ENCODE results near the gene SLC16A11. TPM values are rescaled to one million over a fixed set of nuclear protein-coding genes. Genes with fewer than 3 reads are reported as not detected.

Gene SLC16A11
- total and polyA plus RNA-seq, 9 donors = 0.04 to 0.37 (median 0.14) TPM; not detected in 1

DNA sequence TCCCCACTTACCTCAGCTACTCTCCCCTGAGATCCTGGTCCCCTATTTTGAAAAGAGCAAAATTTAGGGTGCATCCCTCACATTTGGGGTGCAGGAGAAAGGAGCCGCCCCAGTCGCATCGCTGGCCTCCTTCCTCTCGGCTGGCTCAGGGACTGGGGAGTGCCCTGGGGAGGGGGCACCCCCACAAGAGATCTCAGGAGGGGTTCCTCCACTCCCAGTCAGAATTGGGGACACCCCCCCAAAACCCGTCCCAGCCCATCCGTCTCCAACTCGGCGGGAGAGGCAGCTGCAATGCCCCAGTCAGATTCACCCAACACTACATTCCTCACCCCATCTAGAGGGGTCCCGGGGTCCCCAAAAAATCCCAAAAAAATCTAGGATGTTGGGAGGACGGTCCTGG, 24.5 kb downstream of the SLC16A11 start:
- no peak for DNase-seq
- Histone ChIP-seq H3K27me3 (ENCODE audit: control insufficient read depth, insufficient read depth, low read length) (peaks cover 34% of the 10 kb centered on the region), H3K27ac (ENCODE audit: low read length) (no peak overlapping the region), H3K9me3 (replicated peaks; ENCODE audit: control insufficient read depth, low read depth, low read length) (no peaks in the 10 kb centered on the region), H3K4me1 (ENCODE audit: control insufficient read depth, insufficient read depth, low read length) (peaks cover 50% of the 10 kb centered on the region), H3K4me3 (ENCODE audit: low read length) (peak overlapping the region; percentile 65), H3K36me3 (ENCODE audit: control insufficient read depth, insufficient read depth, low read length) (peaks cover 12% of the 10 kb centered on the region)
- WGBS (ENCODE audit: insufficient coverage) = 14% methylated on average over 2 of the region's 10 CpGs

- 83% methylated on average over 8 of the region's 10 CpGs for WGBS (ENCODE audit: insufficient coverage)
These were observed 25.4 kb downstream of the SLC16A11 start for GRCh38 chr17:7018331-7018964.

GRCh38 chr17:7017827-7018200, 26.1 kb downstream of the SLC16A11 start:
- peaks cover 12% of the 10 kb centered on the region for H3K36me3 ChIP-seq (ENCODE audit: control insufficient read depth, insufficient read depth, low read length)
- no peak for DNase-seq
- H3K9me3 ChIP-seq (replicated peaks; ENCODE audit: control insufficient read depth, low read depth, low read length) = no peaks in the 10 kb centered on the region
- H3K27me3 ChIP-seq (ENCODE audit: control insufficient read depth, insufficient read depth, low read length) = peaks cover 18% of the 10 kb centered on the region
- peaks cover 56% of the 10 kb centered on the region for H3K4me1 ChIP-seq (ENCODE audit: control insufficient read depth, insufficient read depth, low read length)
- no CpG with 5 or more reads among the region's 12 CpGs for WGBS (ENCODE audit: insufficient coverage)
- H3K27ac ChIP-seq (ENCODE audit: low read length) = no peak overlapping the region
- no peak overlapping the region for H3K4me3 ChIP-seq (ENCODE audit: low read length)

More at GRCh38 chr17:7018331-7018964, 25.4 kb downstream of the SLC16A11 start:
- H3K36me3 ChIP-seq (ENCODE audit: control insufficient read depth, insufficient read depth, low read length) = peaks cover 12% of the 10 kb centered on the region
- DNase-seq = no peak
- peaks cover 57% of the 10 kb centered on the region for H3K4me1 ChIP-seq (ENCODE audit: control insufficient read depth, insufficient read depth, low read length)
- H3K27me3 ChIP-seq (ENCODE audit: control insufficient read depth, insufficient read depth, low read length) = peaks cover 25% of the 10 kb centered on the region
- peak overlapping the region; percentile 65 for H3K4me3 ChIP-seq (ENCODE audit: low read length)
- H3K27ac ChIP-seq (ENCODE audit: low read length) = no peak overlapping the region
- H3K9me3 ChIP-seq (replicated peaks; ENCODE audit: control insufficient read depth, low read depth, low read length) = no peaks in the 10 kb centered on the region

DNA sequence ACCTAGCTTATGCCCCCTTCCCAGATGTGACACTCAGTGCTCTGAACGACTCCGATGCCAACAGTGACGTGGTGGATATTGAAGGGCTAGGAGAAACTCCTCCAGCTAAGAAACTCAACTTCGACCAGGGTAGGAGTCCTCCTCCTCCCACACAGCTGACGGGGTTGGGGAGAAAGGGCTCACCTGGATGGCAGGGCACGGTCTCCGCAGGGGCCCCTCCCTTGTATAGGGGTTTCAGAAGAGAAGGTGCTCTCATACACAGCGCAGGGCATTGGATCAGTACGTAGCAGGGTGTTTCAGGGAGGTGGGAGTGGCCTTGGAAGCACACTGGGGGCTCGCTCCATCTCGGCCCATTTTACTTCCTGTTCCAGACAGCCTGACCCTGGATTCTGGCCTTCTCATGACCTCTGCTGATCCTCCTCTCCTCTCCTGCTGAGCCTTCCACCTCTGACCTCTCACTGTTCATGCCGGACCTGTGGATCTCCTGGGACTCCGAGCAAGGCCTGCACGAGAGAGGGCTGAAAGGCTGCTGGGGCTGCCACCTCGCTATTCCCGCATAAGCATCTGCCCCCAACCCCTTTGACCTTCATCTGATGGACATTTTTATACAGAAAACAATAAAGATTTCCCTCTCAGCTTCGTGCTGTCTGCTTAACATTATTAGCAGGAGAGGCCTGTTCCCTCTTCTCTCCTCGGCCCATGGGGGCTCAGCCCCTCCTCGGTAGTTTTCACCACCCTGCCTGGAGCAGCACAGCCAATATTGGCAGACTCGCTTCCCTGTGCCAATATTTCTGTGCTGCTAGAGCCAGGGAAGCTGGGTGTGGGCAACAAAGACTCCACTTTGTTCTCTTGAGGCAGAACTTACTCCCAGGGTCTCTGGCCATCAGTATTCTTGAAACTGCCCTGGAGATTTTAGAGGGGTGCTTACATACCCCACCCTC, 26.7 kb downstream of the SLC16A11 start:
- Histone ChIP-seq H3K9me3 (replicated peaks; ENCODE audit: control insufficient read depth, low read depth, low read length) (no peaks in the 10 kb centered on the region), H3K4me1 (ENCODE audit: control insufficient read depth, insufficient read depth, low read length) (peaks cover 56% of the 10 kb centered on the region), H3K36me3 (ENCODE audit: control insufficient read depth, insufficient read depth, low read length) (peaks cover 12% of the 10 kb centered on the region), H3K4me3 (ENCODE audit: low read length) (no peak overlapping the region), H3K27ac (ENCODE audit: low read length) (no peak overlapping the region), H3K27me3 (ENCODE audit: control insufficient read depth, insufficient read depth, low read length) (peaks cover 12% of the 10 kb centered on the region)
- WGBS (ENCODE audit: insufficient coverage) = 49% methylated on average over 11 of the region's 20 CpGs
- DNase-seq = no peak

DNA sequence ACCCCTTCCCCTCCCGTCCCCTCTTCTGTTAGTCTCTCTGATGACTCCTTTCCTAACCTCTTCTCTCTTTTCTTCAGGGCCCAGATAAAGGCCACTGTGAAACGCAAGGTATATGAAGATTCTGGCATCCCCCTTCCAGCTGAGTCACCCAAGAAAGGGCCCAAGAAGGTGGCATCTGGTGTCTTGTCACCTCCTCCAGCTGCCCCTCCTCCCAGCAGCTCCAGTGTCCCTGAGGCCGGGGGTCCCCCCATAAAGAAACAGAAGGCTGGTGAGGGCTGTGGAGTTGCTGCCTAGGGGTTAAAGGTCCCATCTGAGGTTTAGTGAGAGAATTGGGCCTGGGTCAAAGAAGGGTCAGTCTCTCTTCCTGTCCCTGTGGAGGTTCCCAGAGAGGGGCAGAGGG, 27.5 kb downstream of the SLC16A11 start:
- peaks cover 5% of the 10 kb centered on the region for H3K27me3 ChIP-seq (ENCODE audit: control insufficient read depth, insufficient read depth, low read length)
- H3K9me3 ChIP-seq (replicated peaks; ENCODE audit: control insufficient read depth, low read depth, low read length) = no peaks in the 10 kb centered on the region
- WGBS (ENCODE audit: insufficient coverage) = 89% methylated on average over 1 of the region's 3 CpGs
- no peak overlapping the region for H3K4me3 ChIP-seq (ENCODE audit: low read length)
- H3K4me1 ChIP-seq (ENCODE audit: control insufficient read depth, insufficient read depth, low read length) = peaks cover 55% of the 10 kb centered on the region
- H3K36me3 ChIP-seq (ENCODE audit: control insufficient read depth, insufficient read depth, low read length) = peaks cover 12% of the 10 kb centered on the region
- no peak for DNase-seq
- H3K27ac ChIP-seq (ENCODE audit: low read length) = peak overlapping the region; percentile 100

- Histone ChIP-seq H3K36me3 (ENCODE audit: control insufficient read depth, insufficient read depth, low read length) (peaks cover 12% of the 10 kb centered on the region), H3K9me3 (replicated peaks; ENCODE audit: control insufficient read depth, low read depth, low read length) (no peaks in the 10 kb centered on the region), H3K4me1 (ENCODE audit: control insufficient read depth, insufficient read depth, low read length) (peaks cover 52% of the 10 kb centered on the region), H3K27ac (ENCODE audit: low read length) (peak overlapping the region; percentile 100), H3K4me3 (ENCODE audit: low read length) (peak overlapping the region; percentile 90), H3K27me3 (ENCODE audit: control insufficient read depth, insufficient read depth, low read length) (no peaks in the 10 kb centered on the region)
- WGBS (ENCODE audit: insufficient coverage) = 0% methylated on average over 25 of the region's 56 CpGs
- DNase-seq = peak; percentile 59
These were observed 28.6 kb downstream of the SLC16A11 start for GRCh38 chr17:7014995-7015958.

DNA sequence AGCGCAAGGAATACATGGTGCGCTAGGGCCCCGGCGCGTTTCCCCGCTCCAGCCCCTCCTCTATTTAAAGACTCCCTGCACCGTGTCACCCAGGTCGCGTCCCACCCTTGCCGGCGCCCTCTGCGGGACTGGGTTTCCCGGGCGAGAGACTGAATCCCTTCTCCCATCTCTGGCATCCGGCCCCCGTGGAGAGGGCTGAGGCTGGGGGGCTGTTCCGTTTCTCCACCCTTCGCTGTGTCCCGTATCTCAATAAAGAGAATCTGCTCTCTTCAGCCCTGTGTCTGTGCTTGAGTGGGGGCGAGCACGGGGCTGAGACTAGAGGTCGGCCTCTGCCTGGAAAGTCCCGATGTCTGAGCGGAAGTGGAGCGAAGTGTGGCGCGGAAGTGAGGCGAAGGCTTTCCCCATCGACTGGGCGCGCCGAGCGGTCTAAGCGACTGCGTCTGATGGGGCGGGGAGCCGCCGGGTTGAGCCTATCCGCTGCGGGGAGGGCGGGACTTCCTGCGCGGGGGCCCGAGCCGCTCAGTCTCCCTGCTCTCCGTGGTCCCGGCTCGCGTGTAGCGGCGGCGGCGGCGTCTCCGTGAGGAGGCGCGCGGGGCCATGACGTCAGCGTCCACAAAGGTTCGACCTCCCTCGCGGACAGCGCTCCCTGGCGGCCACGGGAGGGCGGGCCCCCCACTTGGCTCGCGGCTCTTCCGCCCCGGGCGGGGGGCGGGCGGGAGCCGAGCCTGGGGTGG, 29.5 kb downstream of the SLC16A11 start:
- Histone ChIP-seq H3K4me1 (ENCODE audit: control insufficient read depth, insufficient read depth, low read length) (peaks cover 46% of the 10 kb centered on the region), H3K9me3 (replicated peaks; ENCODE audit: control insufficient read depth, low read depth, low read length) (no peaks in the 10 kb centered on the region), H3K36me3 (ENCODE audit: control insufficient read depth, insufficient read depth, low read length) (peaks cover 14% of the 10 kb centered on the region), H3K4me3 (ENCODE audit: low read length) (peak overlapping the region; percentile 90), H3K27me3 (ENCODE audit: control insufficient read depth, insufficient read depth, low read length) (no peaks in the 10 kb centered on the region), H3K27ac (ENCODE audit: low read length) (peak overlapping the region; percentile 100)
- DNase-seq = peak; percentile 98
- WGBS (ENCODE audit: insufficient coverage) = 1% methylated on average over 56 of the region's 75 CpGs

DNA sequence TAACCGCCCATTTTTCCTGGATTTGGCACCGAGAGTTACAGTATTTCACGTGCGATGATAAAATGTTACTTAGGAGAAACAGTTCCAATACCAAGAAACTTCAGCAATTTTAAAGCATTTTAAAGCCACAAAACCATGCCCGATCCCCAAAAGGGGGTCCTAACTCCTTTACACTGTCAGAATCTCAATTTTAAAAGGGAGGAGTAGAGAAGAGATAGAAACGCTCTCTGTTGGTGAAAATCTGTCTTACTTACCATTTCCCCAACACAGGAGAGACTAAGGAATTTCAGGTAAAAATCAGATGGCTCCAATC, 32.0 kb downstream of the SLC16A11 start:
- WGBS (ENCODE audit: insufficient coverage) = no CpG with 5 or more reads among the region's 6 CpGs
- Histone ChIP-seq H3K27me3 (ENCODE audit: control insufficient read depth, insufficient read depth, low read length) (no peaks in the 10 kb centered on the region), H3K4me3 (ENCODE audit: low read length) (peak overlapping the region; percentile 90), H3K36me3 (ENCODE audit: control insufficient read depth, insufficient read depth, low read length) (peaks cover 10% of the 10 kb centered on the region), H3K4me1 (ENCODE audit: control insufficient read depth, insufficient read depth, low read length) (peaks cover 32% of the 10 kb centered on the region), H3K9me3 (replicated peaks; ENCODE audit: control insufficient read depth, low read depth, low read length) (no peaks in the 10 kb centered on the region), H3K27ac (ENCODE audit: low read length) (peak overlapping the region; percentile 100)
- no peak for DNase-seq

- Histone ChIP-seq H3K4me1 (ENCODE audit: control insufficient read depth, insufficient read depth, low read length) (peaks cover 32% of the 10 kb centered on the region), H3K27me3 (ENCODE audit: control insufficient read depth, insufficient read depth, low read length) (no peaks in the 10 kb centered on the region), H3K27ac (ENCODE audit: low read length) (no peak overlapping the region), H3K36me3 (ENCODE audit: control insufficient read depth, insufficient read depth, low read length) (peaks cover 10% of the 10 kb centered on the region), H3K4me3 (ENCODE audit: low read length) (peak overlapping the region; percentile 90), H3K9me3 (replicated peaks; ENCODE audit: control insufficient read depth, low read depth, low read length) (no peaks in the 10 kb centered on the region)
- no CpG with 5 or more reads among the region's 14 CpGs for WGBS (ENCODE audit: insufficient coverage)
- no peak for DNase-seq
These were observed 32.5 kb downstream of the SLC16A11 start for GRCh38 chr17:7011415-7011814.
